K562 (cell line): Measurements from ENCODE around the gene BRWD1. TPM values are rescaled to one million over a fixed set of nuclear protein-coding genes. Genes with fewer than 3 reads are reported as not detected.

Experiments
- ESRRA ChIP-seq: fragments of 450-650 bp; IDR thresholded peaks from 2 replicates; pipeline ENCODE4 v1.6.1; 2014; ENCODE audit warnings: low read depth, mild to moderate bottlenecking, moderate library complexity, borderline replicate concordance
- IFI16 ChIP-seq: fragments of 250-450 bp; sonication (Bioruptor Pico); IDR thresholded peaks from 2 replicates; pipeline ENCODE4 v2.1.2; 2022; ENCODE audit warnings: mild to moderate bottlenecking, inconsistent platforms
- MEF2D ChIP-seq: conservative IDR thresholded peaks from 2 replicates; pipeline ENCODE4 v1.6.1; 2016; ENCODE audit warnings: low read depth, missing genetic modification characterization, missing compliant biosample characterization
- MNT ChIP-seq, 2 experiments: fragments of 450-650 bp; conservative IDR thresholded peaks; 2 replicates each; pipeline ENCODE4 v1.6.1; 2017; ENCODE audit warnings: mild to moderate bottlenecking in 2 of 2, moderate library complexity in 2 of 2
- NKRF ChIP-seq: fragments of 450-650 bp; IDR thresholded peaks from 2 replicates; pipeline ENCODE4 v1.6.1; 2016; ENCODE audit warnings: borderline replicate concordance
- REST ChIP-seq, 2 experiments: fragments of 450-650 bp; formaldehyde crosslinking in 1 of 2; IDR thresholded peaks; 2 replicates each; pipeline versions ENCODE4 v1.4.0 to v1.6.1; 2014 to 2020; ENCODE audit warnings: mild to moderate bottlenecking in 2 of 2, borderline replicate concordance in 1 of 2, low read depth in 1 of 2
- YY1 ChIP-seq, 3 experiments: IDR thresholded peaks; 2 replicates each; pipeline ENCODE4 v1.6.1; 2011; ENCODE audit warnings: low read length in 2 of 3, mild to moderate bottlenecking in 2 of 3, moderate library complexity in 2 of 3, borderline replicate concordance in 1 of 3, control low read depth in 1 of 3, low read depth in 1 of 3; ENCODE audit not compliant: insufficient read depth in 3 of 3, insufficient replicate concordance in 2 of 3, control insufficient read depth in 1 of 3, insufficient read length in 1 of 3; ENCODE audit errors: extremely low read depth in 1 of 3
- ZNF23 ChIP-seq: fragments of 250-450 bp; sonication (Bioruptor Pico); IDR thresholded peaks from 2 replicates; pipeline ENCODE4 v1.4.0; 2020; ENCODE audit warnings: mild to moderate bottlenecking
- ZNF76 ChIP-seq: fragments of 250-450 bp; sonication (Bioruptor Pico); IDR thresholded peaks from 2 replicates; pipeline ENCODE4 v1.4.0; 2020; ENCODE audit warnings: mild to moderate bottlenecking, moderate library complexity, borderline replicate concordance
- polyA plus RNA-seq, 8 experiments: library from polyadenylated mRNA; depleted of rRNA in 4 of 8; stranded (reverse) in 5 of 8; unstranded in 3 of 8; fragments of >200 nt; fragmentation: Nextera tagmentation in 2 of 8; fragmentation: Illumina TruSeq in 1 of 8; extraction: Ambion mirVana in 2 of 8; extraction: Trizol in 1 of 8; gene quantifications; 2 replicates each; pipeline versions ENCODE4 v1.2.1 to v1.2.3, GENCODE V29; 2011 to 2014; ENCODE audit warnings: inconsistent platforms in 1 of 8, missing spikeins in 1 of 8
- total RNA-seq, 7 experiments: library from RNA; depleted of rRNA in 6 of 7; stranded (reverse); fragments of >200 nt in 6 of 7; fragmentation: Illumina TruSeq in 2 of 7; extraction: Trizol in 2 of 7; gene quantifications; 2 replicates each; pipeline versions ENCODE4 v1.2.1 to v1.2.3, GENCODE V29; 2011 to 2021; ENCODE audit warnings: low replicate concordance in 1 of 7

Gene BRWD1
- total and polyA plus RNA-seq, 9 of the 15 experiments (the other 6 are each of a cell fraction or from before 2014, with no cell fraction given): 10.1 to 60.2 (median 34.1) TPM

- TF ChIP-seq MEF2D: peak; percentile 16; the same call in 1 of the 2 replicates
- peak in 1 of 3 experiments; percentile 54 for TF ChIP-seq YY1 (IDR thresholded peaks at IDR 0.05; ENCODE audit: borderline replicate concordance in 1 of 3, control insufficient read depth in 1 of 3, extremely low read depth in 1 of 3, insufficient read depth in 3 of 3, insufficient read length in 1 of 3, insufficient replicate concordance in 2 of 3, low read depth in 1 of 3, low read length in 2 of 3)
- TF ChIP-seq ZNF23 (CRISPR knock-in tag): 0 out of 2 replicates have a peak, but pooled peaks have one; percentile 35
- TF ChIP-seq ZNF76: no peak
- peak; percentile 60 to 67; a peak in 3 of 4 replicates for TF ChIP-seq MNT (conservative IDR thresholded peaks at IDR 0.05)
- peak; percentile 59; the same call in 1 of the 2 replicates for TF ChIP-seq REST (IDR thresholded peaks at IDR 0.05; ENCODE audit: borderline replicate concordance)
- no peak for TF ChIP-seq REST (CRISPR knock-in tag; IDR thresholded peaks at IDR 0.05; ENCODE audit: low read depth)
- TF ChIP-seq NKRF: no peak
- peak; percentile 80 for TF ChIP-seq ESRRA
- TF ChIP-seq IFI16 (CRISPR knock-in tag): 0 out of 2 replicates have a peak, but pooled peaks have one; percentile 64
These were observed 4.0 kb upstream of the BRWD1 start (continued) for GRCh38 chr21:39317134-39318090.
